Measurements from ENCODE around the gene MMP10. TPM values are rescaled to one million over a fixed set of nuclear protein-coding genes. Genes with fewer than 3 reads are reported as not detected.

The MMP10 gene
- total RNA-seq, 2 donors from 2014 or later, result not detected

DNA sequence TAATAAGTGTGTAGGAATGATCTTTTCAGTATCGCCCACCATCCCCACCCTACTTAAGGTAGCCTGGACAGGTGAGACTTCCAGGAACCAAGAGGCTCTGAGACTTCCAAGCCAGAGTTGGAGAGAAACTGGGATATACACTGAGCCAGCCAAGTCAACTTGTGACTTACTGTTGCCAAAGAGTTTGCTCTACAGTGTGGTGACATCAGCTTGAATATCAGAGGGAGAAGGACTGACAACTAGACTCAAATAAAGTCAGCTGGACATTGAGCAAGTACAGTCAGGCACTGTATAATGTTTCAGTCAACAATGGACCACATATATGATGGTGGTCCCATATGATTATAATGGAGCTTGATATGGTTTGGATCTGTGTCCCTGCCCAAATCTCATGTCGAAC is 1.2 kb upstream of the MMP10 start:
- no peak overlapping the region for H3K4me3 ChIP-seq
- no peaks in the 10 kb centered on the region for H3K4me1 ChIP-seq
- DNase-seq (ENCODE audit: low spot score), result no peak
- H3K9me3 ChIP-seq, result no peaks in the 10 kb centered on the region
- TF ChIP-seq, protein P1, sequence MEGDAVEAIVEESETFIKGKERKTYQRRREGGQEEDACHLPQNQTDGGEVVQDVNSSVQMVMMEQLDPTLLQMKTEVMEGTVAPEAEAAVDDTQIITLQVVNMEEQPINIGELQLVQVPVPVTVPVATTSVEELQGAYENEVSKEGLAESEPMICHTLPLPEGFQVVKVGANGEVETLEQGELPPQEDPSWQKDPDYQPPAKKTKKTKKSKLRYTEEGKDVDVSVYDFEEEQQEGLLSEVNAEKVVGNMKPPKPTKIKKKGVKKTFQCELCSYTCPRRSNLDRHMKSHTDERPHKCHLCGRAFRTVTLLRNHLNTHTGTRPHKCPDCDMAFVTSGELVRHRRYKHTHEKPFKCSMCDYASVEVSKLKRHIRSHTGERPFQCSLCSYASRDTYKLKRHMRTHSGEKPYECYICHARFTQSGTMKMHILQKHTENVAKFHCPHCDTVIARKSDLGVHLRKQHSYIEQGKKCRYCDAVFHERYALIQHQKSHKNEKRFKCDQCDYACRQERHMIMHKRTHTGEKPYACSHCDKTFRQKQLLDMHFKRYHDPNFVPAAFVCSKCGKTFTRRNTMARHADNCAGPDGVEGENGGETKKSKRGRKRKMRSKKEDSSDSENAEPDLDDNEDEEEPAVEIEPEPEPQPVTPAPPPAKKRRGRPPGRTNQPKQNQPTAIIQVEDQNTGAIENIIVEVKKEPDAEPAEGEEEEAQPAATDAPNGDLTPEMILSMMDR (IDR thresholded peaks at IDR 0.05), result no peak
- H3K27ac ChIP-seq, result no peak overlapping the region
- H3K36me3 ChIP-seq, result no peaks in the 10 kb centered on the region
- no peaks in the 10 kb centered on the region for H3K27me3 ChIP-seq

DNA sequence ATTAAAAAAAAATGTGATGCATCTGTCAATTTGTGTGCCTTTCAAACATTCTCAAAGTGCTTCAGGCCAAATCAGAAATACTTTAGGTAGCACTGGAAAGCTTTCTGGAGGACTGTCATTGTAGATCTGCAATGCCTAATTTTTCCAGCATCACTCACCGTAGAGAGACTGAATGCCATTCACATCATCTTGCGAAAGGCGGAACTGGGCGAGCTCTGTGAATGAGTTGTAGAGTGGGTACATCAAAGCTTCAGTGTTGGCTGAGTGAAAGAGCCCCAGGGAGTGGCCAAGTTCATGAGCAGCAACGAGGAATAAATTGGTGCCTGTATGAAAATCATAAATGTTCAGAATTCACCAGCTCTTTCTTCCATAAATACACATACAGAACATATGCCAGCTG is 4.0 kb downstream of the MMP10 start:
- Histone ChIP-seq H3K27ac (no peak overlapping the region), H3K36me3 (no peaks in the 10 kb centered on the region), H3K27me3 (no peaks in the 10 kb centered on the region), H3K4me3 (no peak overlapping the region), H3K4me1 (no peaks in the 10 kb centered on the region), H3K9me3 (no peaks in the 10 kb centered on the region)
- TF ChIP-seq, protein P1 (IDR thresholded peaks at IDR 0.05), result no peak
- no peak for DNase-seq (ENCODE audit: low spot score)

- Histone ChIP-seq H3K36me3 (no peaks in the 10 kb centered on the region), H3K4me1 (no peaks in the 10 kb centered on the region), H3K4me3 (no peak overlapping the region), H3K27ac (no peak overlapping the region), H3K9me3 (no peaks in the 10 kb centered on the region), H3K27me3 (no peaks in the 10 kb centered on the region)
- TF ChIP-seq, protein P1 (IDR thresholded peaks at IDR 0.05), result no peak
- no peak for DNase-seq (ENCODE audit: low spot score)
Measured at GRCh38 chr11:102773386-102773785, 7.0 kb downstream of the MMP10 start.

- no peak for DNase-seq (ENCODE audit: low spot score)
- no peaks in the 10 kb centered on the region for H3K9me3 ChIP-seq
- no peak overlapping the region for H3K27ac ChIP-seq
- H3K27me3 ChIP-seq, result no peaks in the 10 kb centered on the region
- H3K4me3 ChIP-seq, result no peak overlapping the region
- no peaks in the 10 kb centered on the region for H3K4me1 ChIP-seq
- no peaks in the 10 kb centered on the region for H3K36me3 ChIP-seq
- TF ChIP-seq, protein P1 (IDR thresholded peaks at IDR 0.05), result no peak
Measured at GRCh38 chr11:102771351-102771750, 9.1 kb downstream of the MMP10 start.

- Histone ChIP-seq H3K4me1 (no peaks in the 10 kb centered on the region), H3K27ac (no peak overlapping the region), H3K4me3 (no peak overlapping the region), H3K9me3 (no peaks in the 10 kb centered on the region), H3K27me3 (no peaks in the 10 kb centered on the region), H3K36me3 (no peaks in the 10 kb centered on the region)
- DNase-seq (ENCODE audit: low spot score), result no peak
- TF ChIP-seq, protein P1 (IDR thresholded peaks at IDR 0.05), result no peak
Measured at GRCh38 chr11:102770191-102770590, 10.2 kb downstream of the MMP10 start.

- Histone ChIP-seq H3K36me3 (no peaks in the 10 kb centered on the region), H3K4me3 (no peak overlapping the region), H3K27me3 (no peaks in the 10 kb centered on the region), H3K4me1 (no peaks in the 10 kb centered on the region), H3K9me3 (no peaks in the 10 kb centered on the region), H3K27ac (no peak overlapping the region)
- DNase-seq (ENCODE audit: low spot score), result no peak
- TF ChIP-seq, protein P1 (IDR thresholded peaks at IDR 0.05), result no peak
Measured at GRCh38 chr11:102767800-102768199, 12.6 kb downstream of the MMP10 start.
